Left kidney (tissue), 2 donors: ENCODE data around the gene CEP68. TPM values are rescaled to one million over a fixed set of nuclear protein-coding genes. Genes with fewer than 3 reads are reported as not detected.
A peak's percentile ranks its signal among the peaks of the same experiment; 100 is the strongest.
"Not testable (repeated sequence)": the region's sequence is repeated elsewhere in the genome, so short reads cannot be mapped to it uniquely, and the experiment has no call there.

Source experiments
- DNase-seq: peaks from one replicate; pipeline ENCODE4 v3.0.0-alpha.2; 2013
- polyA plus RNA-seq: library from polyadenylated mRNA; unstranded; fragments of 120-200 nt; gene quantifications from one replicate; pipeline ENCODE4 v1.2.1, GENCODE V29; 2013; ENCODE audit not compliant: insufficient read length

Gene CEP68
- polyA plus RNA-seq, 1 donor, result 27.5 TPM

- peak; percentile 99 for DNase-seq
Observed at GRCh38 chr2:65129826-65130663, 73.8 kb downstream of the CEP68 start, which contains the start of gene RAB1A. RAB1A (minus strand) TSS chr2:65130106; CDS start chr2:65129915, 191 bp downstream.

- peak; percentile 61 for DNase-seq
Observed at GRCh38 chr2:65130664-65131175, 74.5 kb downstream of the CEP68 start.

- not testable (repeated sequence) for DNase-seq
Observed at GRCh38 chr2:65132930-65133329, 76.7 kb downstream of the CEP68 start.

GRCh38 chr2:65133626-65134025 is 77.4 kb downstream of the CEP68 start:
- no peak for DNase-seq

- DNase-seq, result no peak
Observed at GRCh38 chr2:65134158-65134557, 77.9 kb downstream of the CEP68 start.

GRCh38 chr2:65136253-65136652 is 80.0 kb downstream of the CEP68 start:
- DNase-seq, result no peak

Other genes with a start within 250 kb of the CEP68 start
- 6.0 TPM for gene SLC1A4, start 67.0 kb upstream of the CEP68 start, polyA plus RNA-seq
- gene RAB1A, start 73.7 kb downstream of the CEP68 start, polyA plus RNA-seq, result 260 TPM
- gene ACTR2, start 171.4 kb downstream of the CEP68 start, polyA plus RNA-seq, result 210 TPM